OCI-LY7 (cell line): ENCODE measurements around the gene MAPT.

Experiments used
- CTCF ChIP-seq: fragments of 200-600 bp; sonication (generic); conservative IDR thresholded peaks from 2 replicates; pipeline ENCODE4 v1.5.1; 2014; ENCODE audit warnings: mild to moderate bottlenecking, antibody characterized with exemption, low read length, moderate library complexity, mixed read lengths
- EZH2phosphoT487 ChIP-seq: fragments of 200-600 bp; sonication (generic); IDR thresholded peaks from 2 replicates; pipeline ENCODE4 v1.6.1; 2018; ENCODE audit warnings: low read depth, borderline replicate concordance, mild to moderate bottlenecking, mixed run types, antibody characterized with exemption, low read length, moderate library complexity, mixed read lengths

- TF ChIP-seq CTCF (no peak), EZH2phosphoT487 (no peak)
Measured at GRCh38 chr17:45981306-45981705, 87.0 kb downstream of the MAPT start.
